Measurements from ENCODE around the gene GALNTL6. TPM values are rescaled to one million over a fixed set of nuclear protein-coding genes. Genes with fewer than 3 reads are reported as not detected.

GALNTL6 gene
- total RNA-seq, 1 donor, result under 0.01 TPM

DNA sequence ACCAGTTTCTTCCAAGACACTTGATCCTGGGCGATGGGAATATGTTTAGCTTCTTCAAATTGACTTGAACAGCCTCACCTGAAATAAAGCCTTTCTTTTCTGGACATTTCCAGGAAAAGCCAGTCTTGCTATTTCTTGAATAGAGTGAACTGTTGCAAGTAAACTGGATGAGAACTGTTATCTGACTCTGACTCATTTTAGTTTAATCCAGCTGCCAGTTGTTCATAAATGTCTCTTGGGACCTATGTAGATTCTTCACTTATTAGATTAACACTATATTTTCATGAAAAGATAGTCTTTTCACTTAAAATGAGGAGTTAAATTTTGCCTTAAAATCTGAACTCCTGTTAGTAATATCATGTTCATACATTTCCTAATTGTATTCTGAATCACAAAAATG is 740.0 kb downstream of the GALNTL6 start:
- H2AFZ ChIP-seq (ENCODE audit: low read length), result no peak overlapping the region
- no peaks in the 10 kb centered on the region for H3K27me3 ChIP-seq (ENCODE audit: insufficient read depth, low read length)
- H3K4me3 ChIP-seq (ENCODE audit: insufficient read depth, low read length), result no peak overlapping the region
- H4K20me1 ChIP-seq (ENCODE audit: insufficient read depth, low read length), result no peaks in the 10 kb centered on the region
- DNase-seq (ENCODE audit: insufficient read length, low spot score, missing footprints), result no peak
- no peaks in the 10 kb centered on the region for H3K4me1 ChIP-seq (ENCODE audit: insufficient read depth, low read length)
- no peaks in the 10 kb centered on the region for H3K79me2 ChIP-seq (ENCODE audit: insufficient read depth, low read length)
- H3K27ac ChIP-seq (ENCODE audit: low read depth, low read length), result no peak overlapping the region
- H3K9me3 ChIP-seq (ENCODE audit: low read depth, low read length), result no peaks in the 10 kb centered on the region
- H3K4me2 ChIP-seq (ENCODE audit: insufficient read depth, low read length), result no peak overlapping the region
- H3K36me3 ChIP-seq (ENCODE audit: insufficient read depth, low read length), result no peaks in the 10 kb centered on the region
- TF ChIP-seq, protein P1, sequence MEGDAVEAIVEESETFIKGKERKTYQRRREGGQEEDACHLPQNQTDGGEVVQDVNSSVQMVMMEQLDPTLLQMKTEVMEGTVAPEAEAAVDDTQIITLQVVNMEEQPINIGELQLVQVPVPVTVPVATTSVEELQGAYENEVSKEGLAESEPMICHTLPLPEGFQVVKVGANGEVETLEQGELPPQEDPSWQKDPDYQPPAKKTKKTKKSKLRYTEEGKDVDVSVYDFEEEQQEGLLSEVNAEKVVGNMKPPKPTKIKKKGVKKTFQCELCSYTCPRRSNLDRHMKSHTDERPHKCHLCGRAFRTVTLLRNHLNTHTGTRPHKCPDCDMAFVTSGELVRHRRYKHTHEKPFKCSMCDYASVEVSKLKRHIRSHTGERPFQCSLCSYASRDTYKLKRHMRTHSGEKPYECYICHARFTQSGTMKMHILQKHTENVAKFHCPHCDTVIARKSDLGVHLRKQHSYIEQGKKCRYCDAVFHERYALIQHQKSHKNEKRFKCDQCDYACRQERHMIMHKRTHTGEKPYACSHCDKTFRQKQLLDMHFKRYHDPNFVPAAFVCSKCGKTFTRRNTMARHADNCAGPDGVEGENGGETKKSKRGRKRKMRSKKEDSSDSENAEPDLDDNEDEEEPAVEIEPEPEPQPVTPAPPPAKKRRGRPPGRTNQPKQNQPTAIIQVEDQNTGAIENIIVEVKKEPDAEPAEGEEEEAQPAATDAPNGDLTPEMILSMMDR (IDR thresholded peaks at IDR 0.05; ENCODE audit: extremely low read depth, low read depth, low read length), result no peak

DNA sequence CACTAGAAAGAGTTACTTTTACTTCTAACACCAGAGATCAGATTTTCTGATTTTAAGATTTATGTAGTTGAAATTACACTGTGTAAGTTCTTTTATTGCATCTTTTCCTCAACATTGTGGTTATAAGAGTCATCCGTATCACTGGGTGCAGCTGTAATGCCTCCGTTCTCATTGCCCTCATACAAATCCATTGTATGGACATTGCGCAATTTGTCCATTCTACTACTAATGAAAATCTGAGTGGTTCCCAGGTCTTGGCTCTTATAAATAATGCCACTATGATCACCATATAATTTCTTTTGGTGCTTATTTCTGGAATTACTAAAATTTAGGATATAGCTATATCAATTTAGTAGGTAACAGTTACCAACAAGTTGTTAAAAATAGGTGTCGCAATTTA is 741.4 kb downstream of the GALNTL6 start:
- H3K36me3 ChIP-seq (ENCODE audit: insufficient read depth, low read length), result no peaks in the 10 kb centered on the region
- no peak overlapping the region for H3K27ac ChIP-seq (ENCODE audit: low read depth, low read length)
- no peak overlapping the region for H2AFZ ChIP-seq (ENCODE audit: low read length)
- TF ChIP-seq, protein P1 (IDR thresholded peaks at IDR 0.05; ENCODE audit: extremely low read depth, low read depth, low read length), result no peak
- H3K4me1 ChIP-seq (ENCODE audit: insufficient read depth, low read length), result no peaks in the 10 kb centered on the region
- H3K4me2 ChIP-seq (ENCODE audit: insufficient read depth, low read length), result no peak overlapping the region
- DNase-seq (ENCODE audit: insufficient read length, low spot score, missing footprints), result no peak
- no peaks in the 10 kb centered on the region for H3K27me3 ChIP-seq (ENCODE audit: insufficient read depth, low read length)
- no peaks in the 10 kb centered on the region for H3K9me3 ChIP-seq (ENCODE audit: low read depth, low read length)
- H3K4me3 ChIP-seq (ENCODE audit: insufficient read depth, low read length), result no peak overlapping the region
- H3K79me2 ChIP-seq (ENCODE audit: insufficient read depth, low read length), result no peaks in the 10 kb centered on the region
- H4K20me1 ChIP-seq (ENCODE audit: insufficient read depth, low read length), result no peaks in the 10 kb centered on the region

DNA sequence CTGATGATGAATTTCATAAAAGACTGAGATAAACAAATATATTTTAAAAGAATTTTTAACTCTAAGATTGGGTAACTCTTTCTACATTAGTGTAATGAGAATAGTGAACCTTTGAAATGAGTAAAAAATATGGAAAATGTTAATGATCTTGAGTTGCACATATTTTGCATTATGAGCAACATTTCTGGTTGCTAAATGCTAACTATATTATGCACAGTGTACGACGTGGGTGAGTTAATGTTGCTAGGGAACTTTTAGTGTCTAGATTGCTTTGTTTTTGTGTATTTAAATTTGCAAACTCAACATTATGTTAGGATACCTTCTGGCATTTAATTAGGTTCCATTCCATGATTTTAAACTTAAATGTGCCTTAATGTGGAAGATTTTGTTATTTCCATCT is 742.5 kb downstream of the GALNTL6 start:
- TF ChIP-seq, protein P1 (IDR thresholded peaks at IDR 0.05; ENCODE audit: extremely low read depth, low read depth, low read length), result no peak
- no peak overlapping the region for H3K27ac ChIP-seq (ENCODE audit: low read depth, low read length)
- H3K4me2 ChIP-seq (ENCODE audit: insufficient read depth, low read length), result no peak overlapping the region
- H3K79me2 ChIP-seq (ENCODE audit: insufficient read depth, low read length), result no peaks in the 10 kb centered on the region
- H3K27me3 ChIP-seq (ENCODE audit: insufficient read depth, low read length), result no peaks in the 10 kb centered on the region
- no peaks in the 10 kb centered on the region for H3K9me3 ChIP-seq (ENCODE audit: low read depth, low read length)
- no peak overlapping the region for H2AFZ ChIP-seq (ENCODE audit: low read length)
- H4K20me1 ChIP-seq (ENCODE audit: insufficient read depth, low read length), result no peaks in the 10 kb centered on the region
- H3K36me3 ChIP-seq (ENCODE audit: insufficient read depth, low read length), result no peaks in the 10 kb centered on the region
- no peak overlapping the region for H3K4me3 ChIP-seq (ENCODE audit: insufficient read depth, low read length)
- H3K4me1 ChIP-seq (ENCODE audit: insufficient read depth, low read length), result no peaks in the 10 kb centered on the region
- no peak for DNase-seq (ENCODE audit: insufficient read length, low spot score, missing footprints)

DNA sequence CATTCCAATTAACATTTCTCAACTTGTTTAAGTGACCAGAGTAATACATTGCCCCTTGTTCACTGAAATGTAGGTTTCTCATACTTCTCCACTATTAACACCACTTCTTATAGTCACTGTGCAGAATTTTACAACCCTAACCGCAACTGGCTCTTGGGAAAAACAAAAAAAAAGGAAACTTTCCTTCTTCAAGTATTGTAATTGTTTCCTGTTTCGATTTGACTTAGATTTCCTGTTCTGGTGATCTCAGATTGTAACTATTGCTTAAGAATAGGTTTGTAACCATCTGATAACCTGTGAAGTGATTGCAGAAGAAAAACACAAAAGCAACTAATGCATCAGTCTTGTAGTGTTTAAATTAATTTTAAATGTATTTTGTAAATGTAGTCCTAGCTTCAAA is 760.7 kb downstream of the GALNTL6 start:
- DNase-seq (ENCODE audit: insufficient read length, low spot score, missing footprints), result no peak
- no peaks in the 10 kb centered on the region for H4K20me1 ChIP-seq (ENCODE audit: insufficient read depth, low read length)

More for the DNA sequence above, 760.7 kb downstream of the GALNTL6 start:
- H3K4me1 ChIP-seq (ENCODE audit: insufficient read depth, low read length), result no peaks in the 10 kb centered on the region
- H2AFZ ChIP-seq (ENCODE audit: low read length), result no peak overlapping the region
- TF ChIP-seq, protein P1 (IDR thresholded peaks at IDR 0.05; ENCODE audit: extremely low read depth, low read depth, low read length), result no peak
- H3K27me3 ChIP-seq (ENCODE audit: insufficient read depth, low read length), result no peaks in the 10 kb centered on the region
- no peaks in the 10 kb centered on the region for H3K36me3 ChIP-seq (ENCODE audit: insufficient read depth, low read length)
- H3K4me3 ChIP-seq (ENCODE audit: insufficient read depth, low read length), result no peak overlapping the region
- H3K79me2 ChIP-seq (ENCODE audit: insufficient read depth, low read length), result no peaks in the 10 kb centered on the region
- no peak overlapping the region for H3K27ac ChIP-seq (ENCODE audit: low read depth, low read length)
- no peak overlapping the region for H3K4me2 ChIP-seq (ENCODE audit: insufficient read depth, low read length)
- no peaks in the 10 kb centered on the region for H3K9me3 ChIP-seq (ENCODE audit: low read depth, low read length)

All from osteoblast (primary cell).